RKO (cell line): ENCODE data around the gene TBL1X.
"Not testable (repeated sequence)": the region's sequence is repeated elsewhere in the genome, so short reads cannot be mapped to it uniquely, and the experiment has no call there.

Experiments used
- DNase-seq: peaks from one replicate; pipeline ENCODE4 v3.0.0-alpha.2; 2016; ENCODE audit warnings: low spot score

The TBL1X gene

DNA sequence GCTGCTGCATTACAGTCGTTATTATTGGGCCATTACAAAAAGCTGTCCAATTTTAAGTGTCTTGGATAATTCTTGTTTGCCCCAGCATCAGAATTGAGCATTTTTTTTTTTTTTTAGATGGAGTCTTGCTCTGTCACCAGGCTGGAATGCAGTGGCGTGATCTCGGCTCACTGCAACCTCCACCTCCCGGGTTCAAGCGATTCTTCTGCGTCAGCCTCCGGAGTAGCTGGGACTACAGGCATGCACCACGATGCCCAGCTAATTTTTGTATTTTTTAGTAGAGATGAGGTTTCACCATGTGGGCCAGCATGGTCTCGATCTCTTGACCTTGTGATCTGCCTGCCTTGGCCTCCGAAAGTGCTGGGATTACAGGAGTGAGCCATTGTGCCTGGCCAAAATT, 71.3 kb downstream of the TBL1X start:
- not testable (repeated sequence) for DNase-seq

DNA sequence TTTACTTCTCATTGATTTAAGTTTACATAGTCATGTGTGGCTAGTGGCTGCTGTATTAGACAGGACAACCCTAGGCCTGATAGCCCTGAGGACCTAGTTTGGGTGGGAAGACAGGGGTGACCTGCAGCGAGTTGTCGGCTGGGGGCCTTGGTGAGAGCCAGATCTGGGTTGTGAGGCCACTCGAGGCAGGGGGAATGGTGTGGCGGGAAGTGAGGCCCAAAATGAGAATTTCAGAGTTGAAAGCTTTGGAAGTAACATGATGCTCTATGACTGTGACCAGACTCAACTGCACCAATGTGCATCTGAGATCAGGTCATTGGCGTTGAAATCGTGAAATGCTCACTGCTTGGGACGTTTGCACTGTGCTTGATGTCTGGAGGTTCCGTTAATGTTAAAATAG, 72.9 kb downstream of the TBL1X start:
- DNase-seq = no peak

GRCh38 chrX:9538544-9539045, 73.7 kb downstream of the TBL1X start:
- no peak for DNase-seq

GRCh38 chrX:9539605-9540387, 74.9 kb downstream of the TBL1X start:
- no peak for DNase-seq

GRCh38 chrX:9542106-9542760, 77.4 kb downstream of the TBL1X start:
- DNase-seq = no peak

- no peak for DNase-seq
Observed at GRCh38 chrX:9542761-9543111, 77.9 kb downstream of the TBL1X start.

DNA sequence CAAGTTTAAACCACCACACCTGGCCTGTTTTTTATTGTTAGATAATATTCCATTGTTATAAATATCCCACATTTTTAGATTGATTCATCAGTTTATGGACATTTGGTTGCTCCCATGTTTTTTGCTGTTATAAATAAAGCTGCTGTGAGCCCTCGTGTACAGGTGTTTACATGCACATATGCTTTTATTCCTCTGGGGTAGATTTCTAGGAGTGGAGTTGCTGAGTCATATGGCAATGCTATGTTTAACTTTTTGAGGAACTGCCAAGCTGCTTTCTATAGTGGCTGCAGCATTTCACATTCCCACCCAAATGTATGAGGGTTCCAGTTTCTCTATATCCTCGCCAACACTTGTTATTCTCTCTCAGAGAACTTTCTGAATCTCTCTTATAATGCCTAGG, 90.5 kb downstream of the TBL1X start:
- DNase-seq = no peak

DNA sequence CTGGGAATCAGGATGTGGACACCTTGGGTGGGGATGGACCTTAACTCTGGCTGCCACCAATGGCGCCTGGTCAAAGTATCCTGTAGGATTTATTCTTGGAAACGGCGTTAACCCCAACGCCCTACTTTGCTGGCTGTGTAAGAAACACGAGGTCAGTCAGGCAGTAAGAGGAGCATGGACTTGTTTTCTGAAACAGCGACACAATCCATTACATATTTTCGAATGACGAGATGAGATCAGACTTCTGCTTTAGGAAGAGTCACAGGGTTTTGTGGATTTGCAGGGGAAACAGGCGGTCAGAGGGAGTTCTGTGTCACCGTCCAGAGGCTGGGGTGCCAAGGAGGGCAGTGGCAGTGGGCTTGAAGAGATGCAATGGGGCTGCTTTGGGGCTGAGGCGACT, 92.2 kb downstream of the TBL1X start:
- DNase-seq = no peak

DNA sequence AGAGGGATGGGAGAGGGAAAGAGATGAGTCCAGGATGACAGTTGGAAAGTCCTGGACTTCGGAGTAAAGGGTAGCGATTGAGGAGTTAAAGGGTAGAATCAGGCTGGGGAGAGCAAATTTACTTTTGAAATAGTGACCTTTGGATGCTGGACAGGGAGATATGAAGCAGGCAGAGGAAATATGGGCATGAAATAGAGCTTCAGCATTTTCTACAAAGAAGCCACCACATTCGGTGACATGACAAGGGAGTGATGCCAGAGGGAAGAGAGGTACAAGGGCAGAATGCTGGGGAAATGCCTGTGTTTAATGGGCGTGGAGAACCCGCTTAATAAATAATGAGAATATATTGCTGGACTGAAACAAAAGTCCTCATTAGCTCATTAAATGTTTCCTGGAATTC, 92.7 kb downstream of the TBL1X start:
- no peak for DNase-seq

- DNase-seq = no peak
Observed at GRCh38 chrX:9558615-9559014, 93.8 kb downstream of the TBL1X start.

GRCh38 chrX:9560219-9560618, 95.4 kb downstream of the TBL1X start:
- no peak for DNase-seq

DNA sequence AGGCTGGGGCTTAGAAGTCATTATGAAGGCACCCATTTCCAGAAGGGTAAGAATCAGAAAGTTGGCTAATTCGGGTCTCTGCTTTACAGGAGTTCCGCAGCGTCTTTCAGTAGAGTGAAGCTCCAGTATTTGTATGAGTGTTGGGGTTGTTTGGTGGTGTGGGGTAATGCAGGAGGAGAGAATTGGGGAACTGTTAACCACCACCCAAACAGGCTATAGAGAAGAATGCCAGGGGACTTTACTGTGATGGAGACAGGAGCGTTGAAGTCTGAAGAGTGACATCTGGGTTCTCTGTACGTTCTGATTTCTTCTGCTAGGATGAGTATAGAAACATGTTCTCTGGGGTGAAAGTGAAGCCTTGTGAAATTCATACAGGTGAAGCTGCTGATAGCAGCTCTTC, 96.3 kb downstream of the TBL1X start:
- no peak for DNase-seq

- peak; percentile 5 for DNase-seq
Observed at GRCh38 chrX:9562851-9563250, 98.0 kb downstream of the TBL1X start.

GRCh38 chrX:9566150-9566621, 101.3 kb downstream of the TBL1X start:
- DNase-seq = peak; percentile 65

- DNase-seq = no peak
Observed at GRCh38 chrX:9569876-9570301, 105.0 kb downstream of the TBL1X start.

GRCh38 chrX:9573282-9574106, 108.6 kb downstream of the TBL1X start:
- DNase-seq = no peak

DNA sequence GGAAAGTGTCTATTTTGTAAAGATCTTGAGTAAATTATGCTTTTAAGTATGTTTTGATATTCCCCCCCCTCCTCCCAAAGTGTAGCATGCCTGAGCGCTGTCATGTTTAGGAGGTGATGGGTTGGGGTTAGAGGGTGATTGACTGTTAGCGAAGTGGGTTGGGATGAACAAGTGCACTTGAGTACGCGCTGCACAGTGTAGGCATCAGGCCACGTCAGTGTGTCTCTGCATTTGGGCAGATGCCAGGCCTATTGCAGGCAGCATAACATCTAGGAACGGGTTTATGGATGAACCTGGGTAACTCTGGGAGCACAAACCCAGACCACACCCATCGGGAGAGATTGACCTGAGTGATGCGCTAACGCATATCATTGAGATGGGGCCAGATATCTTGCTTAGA, 111.2 kb downstream of the TBL1X start:
- DNase-seq = no peak

- DNase-seq = no peak
Observed at GRCh38 chrX:9577555-9577954, 112.7 kb downstream of the TBL1X start.

- DNase-seq = no peak
Observed at GRCh38 chrX:9578083-9578779, 113.4 kb downstream of the TBL1X start.

DNA sequence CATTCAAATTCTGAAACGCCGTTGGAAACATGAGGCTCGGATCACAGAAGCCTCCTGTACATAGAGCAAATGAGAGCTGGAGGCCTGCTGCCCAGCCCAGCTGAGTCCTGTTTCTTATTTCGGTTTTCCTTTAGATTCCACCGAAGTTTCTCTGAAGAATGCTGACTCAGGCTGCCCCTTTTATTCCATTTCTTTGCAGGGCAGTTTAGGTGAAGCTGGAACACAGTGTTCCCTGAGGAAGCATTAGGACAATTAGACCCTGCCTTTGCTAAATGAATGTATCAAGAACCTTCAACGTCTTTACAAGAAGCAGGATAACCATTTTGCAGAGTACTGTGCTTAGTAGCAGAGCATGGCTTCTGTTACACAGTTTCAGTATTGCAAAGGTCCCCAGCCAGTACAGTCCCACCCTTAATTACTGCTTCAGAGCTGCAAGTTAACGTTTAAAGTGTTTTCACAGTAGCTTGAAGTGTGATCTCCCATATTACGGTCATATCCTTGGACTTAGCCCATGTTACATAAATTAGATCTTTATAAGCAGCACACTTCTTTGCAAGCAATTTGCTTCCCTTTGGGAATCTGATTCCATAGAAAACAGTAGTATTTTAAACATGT, 117.0 kb downstream of the TBL1X start:
- DNase-seq = no peak

DNA sequence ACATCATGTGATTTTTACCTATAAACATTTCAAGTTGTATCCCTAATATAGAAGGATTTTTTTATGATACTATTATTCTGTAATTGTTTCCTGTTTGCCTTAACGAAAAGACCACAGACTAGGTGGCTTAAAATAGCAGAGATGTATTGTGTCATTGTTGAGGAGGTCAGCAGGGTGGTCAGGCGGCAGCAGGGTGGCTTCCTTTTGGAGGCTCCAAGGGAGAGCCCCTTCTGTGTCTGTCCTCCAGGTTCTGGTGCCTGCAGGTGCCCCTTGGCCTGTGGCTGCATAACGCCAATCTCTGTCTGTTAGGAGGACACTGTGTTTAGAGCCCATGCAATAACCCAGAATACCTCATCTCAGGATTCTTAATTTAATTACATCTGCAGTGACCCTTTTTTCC, 118.1 kb downstream of the TBL1X start:
- no peak for DNase-seq

- no peak for DNase-seq
Observed at GRCh38 chrX:9586992-9587392, 122.1 kb downstream of the TBL1X start.
